Prostate gland (tissue), 2 donors: ENCODE results near the gene BCAN.

Experiments
- POLR2AphosphoS5 ChIP-seq: sonication (generic); formaldehyde crosslinking; IDR thresholded peaks from one replicate; pipeline ENCODE4 v1.6.1; 2017; ENCODE audit warnings: antibody characterized with exemption
- TF ChIP-seq, protein P1 (sequence below), 4 experiments: fragments of 200-600 bp in 2 of 4; fragments of 450-650 bp in 2 of 4; sonication (generic) in 2 of 4; IDR thresholded peaks; 1 replicate in 3 of 4; 2 replicates in 1 of 4; pipeline ENCODE4 v1.5.1; 2016 to 2019; ENCODE audit warnings: antibody characterized with exemption in 4 of 4, mild to moderate bottlenecking in 2 of 4, moderate library complexity in 2 of 4

GRCh38 chr1:156662005-156662799 lies 20.3 kb downstream of the BCAN start:
- TF ChIP-seq POLR2AphosphoS5: no peak
- TF ChIP-seq, protein P1, sequence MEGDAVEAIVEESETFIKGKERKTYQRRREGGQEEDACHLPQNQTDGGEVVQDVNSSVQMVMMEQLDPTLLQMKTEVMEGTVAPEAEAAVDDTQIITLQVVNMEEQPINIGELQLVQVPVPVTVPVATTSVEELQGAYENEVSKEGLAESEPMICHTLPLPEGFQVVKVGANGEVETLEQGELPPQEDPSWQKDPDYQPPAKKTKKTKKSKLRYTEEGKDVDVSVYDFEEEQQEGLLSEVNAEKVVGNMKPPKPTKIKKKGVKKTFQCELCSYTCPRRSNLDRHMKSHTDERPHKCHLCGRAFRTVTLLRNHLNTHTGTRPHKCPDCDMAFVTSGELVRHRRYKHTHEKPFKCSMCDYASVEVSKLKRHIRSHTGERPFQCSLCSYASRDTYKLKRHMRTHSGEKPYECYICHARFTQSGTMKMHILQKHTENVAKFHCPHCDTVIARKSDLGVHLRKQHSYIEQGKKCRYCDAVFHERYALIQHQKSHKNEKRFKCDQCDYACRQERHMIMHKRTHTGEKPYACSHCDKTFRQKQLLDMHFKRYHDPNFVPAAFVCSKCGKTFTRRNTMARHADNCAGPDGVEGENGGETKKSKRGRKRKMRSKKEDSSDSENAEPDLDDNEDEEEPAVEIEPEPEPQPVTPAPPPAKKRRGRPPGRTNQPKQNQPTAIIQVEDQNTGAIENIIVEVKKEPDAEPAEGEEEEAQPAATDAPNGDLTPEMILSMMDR (IDR thresholded peaks at IDR 0.05): no peak
